Calu3 (cell line): ENCODE data around the gene LRRC75A. TPM values are rescaled to one million over a fixed set of nuclear protein-coding genes. Genes with fewer than 3 reads are reported as not detected.

Experiments
- Bru-seq: library from RNA; stranded (reverse); fragments of 400-500 nt; gene quantifications from one replicate; lab custom pipeline; 2021; lab: Mats Ljungman, UMichigan
- BruChase-seq, 2 experiments: library from RNA; stranded (reverse); fragments of 400-500 nt; gene quantifications; one replicate each; lab custom pipeline; 2021; lab: Mats Ljungman, UMichigan
- BruUV-seq: library from RNA; stranded (reverse); fragments of 400-500 nt; replicated peaks from 2 replicates; lab custom pipeline; 2021; lab: Mats Ljungman, UMichigan
- CTCF ChIA-PET: fragments of 300-600 bp; sonication (Branson Sonifier 250); formaldehyde crosslinking; loops from one replicate; lab custom pipeline; 2022; ENCODE audit warnings: antibody characterized with exemption; lab: Charles Lee
- DNase-seq: peaks from one replicate; pipeline ENCODE4 v3.0.0; 2022
- H3K27ac Mint-ChIP-seq: one replicate; pipeline ENCODE4 v1.8.0; 2022; ENCODE audit warnings: mixed read lengths; ENCODE audit not compliant: unreplicated experiment
- H3K27me3 Mint-ChIP-seq: one replicate; pipeline ENCODE4 v1.8.0; 2022; ENCODE audit warnings: mixed read lengths; ENCODE audit not compliant: unreplicated experiment
- H3K36me3 Mint-ChIP-seq: one replicate; pipeline ENCODE4 v1.8.0; 2022; ENCODE audit warnings: mild to moderate bottlenecking, moderate library complexity, mixed read lengths; ENCODE audit not compliant: insufficient read depth, unreplicated experiment
- H3K4me1 Mint-ChIP-seq: one replicate; pipeline ENCODE4 v1.8.0; 2022; ENCODE audit warnings: mild to moderate bottlenecking, low read depth, mixed read lengths; ENCODE audit not compliant: unreplicated experiment
- H3K4me3 Mint-ChIP-seq: one replicate; pipeline ENCODE4 v1.8.0; 2022; ENCODE audit warnings: mild to moderate bottlenecking, low read depth, moderate library complexity, mixed read lengths; ENCODE audit not compliant: unreplicated experiment
- H3K9me3 Mint-ChIP-seq: one replicate; pipeline ENCODE4 v1.8.0; 2022; ENCODE audit warnings: low read depth, mixed read lengths; ENCODE audit not compliant: unreplicated experiment
- CTCF ChIP-seq: fragments of 200-600 bp; IDR thresholded peaks from one replicate; pipeline ENCODE4 v1.8.0; 2022; ENCODE audit warnings: antibody characterized with exemption; ENCODE audit not compliant: unreplicated experiment
- intact Hi-C: fragments of 100-400 bp; cut with micrococcal nuclease; formaldehyde crosslinking; loops from one replicate; pipeline ENCODE4 v1.10.0; 2022; ENCODE audit not compliant: unreplicated experiment
- long read RNA-seq: library from polyadenylated mRNA; stranded (forward); transcript quantifications from one replicate; pipeline ENCODE4 v2.0.0, GENCODE V29; 2022
- total RNA-seq: library from RNA; stranded (reverse); gene quantifications from 2 replicates; pipeline ENCODE4 v1.2.3, GENCODE V29; 2022

The LRRC75A gene
- total RNA-seq (3.0 and 3.3 TPM in 2 replicates), Bru-seq, nascent RNA (percentile 36 among the genes with signal in this experiment), BruChase-seq, experiment 1, labeled RNA remaining after a 6-hour chase (percentile 27 among the genes with signal in this experiment), BruChase-seq, experiment 2, labeled RNA remaining after a 2-hour chase (percentile 35 among the genes with signal in this experiment)
- long read RNA-seq, partial matches to known transcripts, result 2 of 12 reads
- long read RNA-seq, other reads (novel, unspliced or antisense), result 9 of 12 reads

GRCh38 chr17:16491703-16492612 lies at the start of gene LRRC75A:
TSS of gene LRRC75A (minus strand) at chr17:16492193. CDS start at chr17:16491990, 203 bp downstream.
- TF ChIP-seq CTCF, result no peak
- intact Hi-C loops, result no loop called here
- peak; percentile 45 for DNase-seq
- no peak within 1 kb of the TSS for H3K27ac Mint-ChIP-seq
- H3K4me1 Mint-ChIP-seq, result peaks cover 12% of the 10 kb centered on the region
- no peaks in the 10 kb centered on the region for H3K9me3 Mint-ChIP-seq
- peaks cover 44% of the 10 kb centered on the region for H3K27me3 Mint-ChIP-seq
- CTCF ChIA-PET, result interaction anchor here (0.5 to 0.6 kb wide), 2 partner anchors 27 to 436 kb away, joined by 3 to 4 read pairs; no protein-coding TSS in a partner anchor
- H3K4me3 Mint-ChIP-seq, result peak within 1 kb of the TSS; percentile 65
- no TSS peak for BruUV-seq
- H3K36me3 Mint-ChIP-seq, result peaks cover 6% of the 10 kb centered on the region

GRCh38 chr17:16537130-16537458 lies 45.1 kb upstream of the LRRC75A start:
- Mint-ChIP-seq H3K9me3 (peaks cover 2% of the 10 kb centered on the region), H3K4me3 (peak overlapping the region; percentile 90), H3K27ac (peak overlapping the region; percentile 88), H3K4me1 (no peaks in the 10 kb centered on the region), H3K27me3 (no peaks in the 10 kb centered on the region), H3K36me3 (peaks cover 16% of the 10 kb centered on the region)
- no peak for TF ChIP-seq CTCF
- DNase-seq, result no peak
- intact Hi-C loops, result loop anchor here (2.0 kb wide), 1 partner anchor 454 kb away; no protein-coding TSS in a partner anchor
- CTCF ChIA-PET, result no interaction called here
- no TSS peak for BruUV-seq

- Mint-ChIP-seq H3K27me3 (peaks cover 3% of the 10 kb centered on the region), H3K4me3 (no peak overlapping the region), H3K4me1 (no peaks in the 10 kb centered on the region), H3K27ac (no peak overlapping the region), H3K36me3 (peaks cover 16% of the 10 kb centered on the region), H3K9me3 (no peaks in the 10 kb centered on the region)
- intact Hi-C loops, result no loop called here
- no peak for DNase-seq
- CTCF ChIA-PET, result no interaction called here
- no peak for TF ChIP-seq CTCF
- no TSS peak for BruUV-seq
Observed at GRCh38 chr17:16534236-16534635, 42.2 kb upstream of the LRRC75A start.

GRCh38 chr17:16529906-16530305 lies 37.9 kb upstream of the LRRC75A start:
- no peaks in the 10 kb centered on the region for H3K4me1 Mint-ChIP-seq
- H3K9me3 Mint-ChIP-seq, result no peaks in the 10 kb centered on the region
- CTCF ChIA-PET, result no interaction called here
- H3K27ac Mint-ChIP-seq, result no peak overlapping the region
- TF ChIP-seq CTCF, result no peak
- no peak for DNase-seq
- H3K4me3 Mint-ChIP-seq, result no peak overlapping the region
- BruUV-seq, result no TSS peak
- peaks cover 2% of the 10 kb centered on the region for H3K36me3 Mint-ChIP-seq
- intact Hi-C loops, result no loop called here
- H3K27me3 Mint-ChIP-seq, result peaks cover 21% of the 10 kb centered on the region
